HG02678 (cell line): Measurements from ENCODE around the gene FUT7.
A peak's percentile ranks its signal among the peaks of the same experiment; 100 is the strongest.
"Not testable (repeated sequence)": the region's sequence is repeated elsewhere in the genome, so short reads cannot be mapped to it uniquely, and the experiment has no call there.

Source experiments
- ATAC-seq: cut with Tn5 transposase; IDR thresholded peaks from one replicate; pipeline ENCODE4 v1.9.1; 2021; ENCODE audit warnings: mild to moderate bottlenecking, moderate library complexity; ENCODE audit not compliant: unreplicated experiment

The FUT7 gene

GRCh38 chr9:137034039-137034708 lies 2.3 kb upstream of the FUT7 start:
- no peak for ATAC-seq

GRCh38 chr9:137033481-137033880 lies 1.6 kb upstream of the FUT7 start:
- ATAC-seq, result not testable (repeated sequence)

DNA sequence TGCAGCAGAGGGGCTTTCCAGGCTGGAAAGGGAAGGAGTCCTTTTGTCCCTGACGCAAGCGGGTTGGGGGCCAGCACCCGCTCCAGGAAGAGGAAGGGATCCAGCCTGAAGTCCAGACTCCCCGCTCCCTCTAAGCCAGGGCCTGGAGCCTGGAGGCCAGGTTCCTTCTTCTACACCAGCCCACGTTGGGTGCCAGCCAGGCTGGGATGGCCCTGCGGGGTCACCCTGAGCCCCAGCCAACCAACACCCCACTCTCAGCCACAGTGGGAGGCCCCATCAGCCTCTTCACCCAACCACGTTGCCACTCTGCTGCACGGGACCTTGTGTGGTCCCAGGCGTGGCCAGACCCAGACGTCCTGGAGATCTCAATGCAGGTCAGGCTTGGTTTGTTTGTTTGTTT lies 970 bp upstream of the FUT7 start:
- no peak for ATAC-seq

GRCh38 chr9:137030538-137031527 lies 1.1 kb downstream of the FUT7 start:
- ATAC-seq, result no peak

GRCh38 chr9:137030006-137030405 lies 1.9 kb downstream of the FUT7 start:
- no peak for ATAC-seq

DNA sequence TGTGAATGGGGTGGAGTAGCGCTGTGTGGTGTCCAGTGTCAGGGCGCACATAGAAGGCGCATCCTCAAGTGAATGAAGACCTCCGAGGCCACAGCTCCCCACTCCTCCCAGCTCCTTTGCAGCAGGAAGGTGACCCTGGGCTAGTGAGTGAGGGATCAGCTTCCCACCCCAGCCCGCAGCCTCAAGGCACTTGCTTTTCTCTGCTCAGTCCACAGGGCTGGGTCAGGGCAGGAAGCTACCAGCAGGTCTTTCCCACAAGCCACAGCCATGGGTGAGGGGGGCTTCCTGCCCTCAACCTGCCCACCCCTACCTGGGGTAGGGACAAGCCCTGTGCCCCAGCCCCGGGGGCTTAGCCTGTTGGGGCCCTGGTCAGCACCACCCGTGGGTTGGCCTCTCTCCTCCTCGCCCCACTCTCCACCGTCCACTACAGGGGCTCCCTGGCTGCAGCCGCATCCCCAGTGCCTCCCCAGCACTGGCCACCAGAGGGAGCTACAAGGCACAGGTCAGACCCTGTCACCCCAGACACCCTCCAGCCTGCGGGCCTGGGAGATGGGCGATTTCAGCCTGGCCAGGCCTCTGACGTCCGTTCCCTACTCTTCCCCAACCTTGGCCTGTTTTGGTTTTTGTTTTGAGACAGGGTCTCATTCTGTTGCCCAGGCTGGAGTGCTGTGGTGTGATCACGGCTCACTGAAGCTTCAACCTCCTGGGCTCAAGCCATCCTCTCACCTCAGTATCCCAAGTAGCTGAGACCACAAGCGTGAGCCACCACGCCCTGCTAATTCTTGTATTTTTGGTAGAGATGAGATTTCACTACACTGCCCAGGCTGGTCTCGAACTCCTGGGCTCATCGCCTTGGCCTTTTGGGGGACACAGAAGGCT lies 2.6 kb downstream of the FUT7 start:
- no peak for ATAC-seq

- ATAC-seq, result peak; percentile 54
Observed at GRCh38 chr9:137028263-137029057, 3.4 kb downstream of the FUT7 start.

- ATAC-seq, result no peak
Observed at GRCh38 chr9:137027369-137028262, 4.3 kb downstream of the FUT7 start, which contains the start of gene ABCA2. Gene ABCA2, minus strand, starts transcription at chr9:137028237. Its CDS starts 97 bp downstream, at chr9:137028140.

DNA sequence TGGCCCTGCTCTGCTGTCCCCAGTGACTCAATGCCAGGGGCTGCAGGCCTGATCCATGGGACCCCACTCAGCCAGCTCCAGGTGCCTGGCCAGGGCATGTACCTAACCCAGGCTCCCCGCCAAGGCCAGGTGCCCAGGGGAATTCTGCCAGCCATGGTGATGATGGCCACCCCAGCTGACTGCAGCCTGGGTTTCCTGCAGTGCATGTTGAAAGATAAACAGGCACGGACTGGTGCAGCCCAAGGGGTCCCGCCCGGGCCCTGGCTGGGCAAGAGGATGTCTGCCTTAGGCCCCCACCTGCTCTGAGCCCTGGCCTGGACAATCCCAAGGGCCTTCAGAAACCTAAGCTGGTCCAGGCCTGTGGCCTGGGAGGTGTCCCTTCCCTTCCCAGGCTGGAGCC lies 5.1 kb downstream of the FUT7 start:
- ATAC-seq, result no peak

- ATAC-seq, result no peak
Observed at GRCh38 chr9:137026384-137026783, 5.5 kb downstream of the FUT7 start.

DNA sequence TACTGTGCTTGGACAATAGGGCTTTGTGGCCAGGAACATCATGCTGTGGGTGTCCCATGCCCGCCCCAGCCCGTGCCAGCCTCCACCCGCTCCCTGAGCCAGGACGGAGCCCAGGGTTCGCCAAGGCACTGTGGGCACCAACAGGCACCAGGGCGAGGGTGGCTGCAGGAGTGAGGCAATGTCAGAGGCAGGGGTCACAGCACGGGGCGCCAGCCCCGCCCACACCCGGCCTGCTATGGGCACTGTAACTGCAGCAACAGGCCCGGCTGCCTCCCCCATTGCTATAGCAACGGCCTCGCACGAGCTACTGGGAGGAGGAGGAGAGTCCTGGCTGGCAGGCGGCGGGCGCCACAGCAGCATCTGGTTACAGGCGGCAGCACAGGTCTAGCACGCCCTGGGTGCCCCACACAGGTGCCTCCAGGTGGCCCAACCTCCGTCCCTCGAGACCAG lies 6.3 kb downstream of the FUT7 start:
- ATAC-seq, result no peak

- no peak for ATAC-seq
Observed at GRCh38 chr9:137023583-137023991, 8.3 kb downstream of the FUT7 start.

DNA sequence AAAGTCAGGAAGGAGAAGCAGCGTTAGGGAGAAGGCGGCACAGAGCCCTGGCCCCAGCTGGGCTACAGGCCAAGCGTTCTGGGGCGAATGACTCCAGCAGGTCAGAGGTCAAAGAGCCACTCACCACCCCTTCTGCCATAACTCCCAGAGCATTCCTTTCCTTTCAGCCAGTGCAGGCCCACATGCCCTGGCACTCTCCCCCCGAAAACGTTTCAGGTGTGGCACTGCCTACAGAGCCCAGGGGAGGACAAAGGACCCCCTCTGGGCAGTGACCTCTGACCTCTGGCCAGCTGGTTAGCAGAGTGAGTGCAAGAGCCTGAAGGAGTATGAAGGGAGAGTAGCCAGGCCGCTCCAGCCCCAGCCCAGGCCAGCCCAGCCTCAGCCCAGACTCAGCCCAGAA lies 8.7 kb downstream of the FUT7 start:
- no peak for ATAC-seq

- ATAC-seq, result no peak
Observed at GRCh38 chr9:137022662-137023008, 9.3 kb downstream of the FUT7 start.

- ATAC-seq, result no peak
Observed at GRCh38 chr9:137021979-137022661, 9.8 kb downstream of the FUT7 start.

GRCh38 chr9:137021568-137021978 lies 10.3 kb downstream of the FUT7 start:
- no peak for ATAC-seq

- ATAC-seq, result no peak
Observed at GRCh38 chr9:137020771-137021567, 10.9 kb downstream of the FUT7 start.
